GM12878 (cell line): ENCODE results near the gene TTC32.

Source experiments
- CHD2 ChIP-seq: IDR thresholded peaks from 2 replicates; pipeline ENCODE4 v1.6.1; 2011; ENCODE audit warnings: low read depth, low read length, improper control_type of control experiment, borderline replicate concordance
- EP300 ChIP-seq, 2 experiments: fragments of 150-350 bp in 1 of 2; IDR thresholded peaks; 2 replicates each; pipeline ENCODE4 v1.6.1; 2011 to 2012; ENCODE audit warnings: low read depth in 2 of 2, low read length in 2 of 2, borderline replicate concordance in 1 of 2, improper control_type of control experiment in 1 of 2, inconsistent platforms in 1 of 2; ENCODE audit not compliant: control insufficient read depth in 1 of 2
- HCFC1 ChIP-seq: fragments of 150-350 bp; IDR thresholded peaks from 2 replicates; pipeline ENCODE4 v1.6.1; 2014; ENCODE audit warnings: low read length
- NBN ChIP-seq: fragments of 450-650 bp; IDR thresholded peaks from 2 replicates; pipeline ENCODE4 v1.6.1; 2016
- NRF1 ChIP-seq: conservative IDR thresholded peaks from 2 replicates; pipeline ENCODE4 v1.6.1; 2011; ENCODE audit warnings: mild to moderate bottlenecking, low read depth, low read length, improper control_type of control experiment
- RAD21 ChIP-seq: IDR thresholded peaks from 2 replicates; pipeline ENCODE4 v1.6.1; 2011; ENCODE audit warnings: mild to moderate bottlenecking, low read depth, low read length, moderate library complexity; ENCODE audit not compliant: insufficient read depth
- SIN3A ChIP-seq: IDR thresholded peaks from 2 replicates; pipeline ENCODE4 v1.6.1; 2012; ENCODE audit warnings: low read depth, low read length, improper control_type of control experiment
- SREBF2 ChIP-seq: IDR thresholded peaks from 2 replicates; pipeline ENCODE4 v1.6.1; 2012; ENCODE audit warnings: mild to moderate bottlenecking, low read length
- STAT3 ChIP-seq: IDR thresholded peaks from 2 replicates; pipeline ENCODE4 v1.6.1; 2011; ENCODE audit warnings: low read depth, low read length, improper control_type of control experiment
- TF ChIP-seq, protein P1 (sequence below): fragments of 450-650 bp; IDR thresholded peaks from 2 replicates; pipeline ENCODE4 v1.6.1; 2016; ENCODE audit warnings: mild to moderate bottlenecking, moderate library complexity, borderline replicate concordance
- TF ChIP-seq, protein P2 (sequence below), 3 experiments: IDR thresholded peaks in 2 of 3; conservative IDR thresholded peaks in 1 of 3; 2 replicates each; pipeline ENCODE4 v1.5.1; 2011; ENCODE audit warnings: low read depth in 3 of 3, low read length in 3 of 3, mild to moderate bottlenecking in 3 of 3, control low read depth in 2 of 3, moderate library complexity in 2 of 3, inconsistent platforms in 1 of 3, mixed read lengths in 1 of 3; ENCODE audit not compliant: control insufficient read depth in 2 of 3, insufficient read depth in 1 of 3; ENCODE audit errors: extremely low read depth in 1 of 3
- TF ChIP-seq, protein P3 (sequence below): fragments of 450-650 bp; IDR thresholded peaks from 2 replicates; pipeline ENCODE4 v1.6.1; 2018; ENCODE audit warnings: mild to moderate bottlenecking, low read depth, moderate library complexity; ENCODE audit not compliant: partially characterized antibody
- TF ChIP-seq, protein P4 (sequence below): IDR thresholded peaks from 2 replicates; pipeline ENCODE4 v1.6.1; 2012; ENCODE audit warnings: low read depth, low read length, improper control_type of control experiment
- TF ChIP-seq, protein P5 (sequence below): IDR thresholded peaks from 2 replicates; pipeline ENCODE4 v1.6.1; 2012; ENCODE audit warnings: mild to moderate bottlenecking, low read depth, low read length

DNA sequence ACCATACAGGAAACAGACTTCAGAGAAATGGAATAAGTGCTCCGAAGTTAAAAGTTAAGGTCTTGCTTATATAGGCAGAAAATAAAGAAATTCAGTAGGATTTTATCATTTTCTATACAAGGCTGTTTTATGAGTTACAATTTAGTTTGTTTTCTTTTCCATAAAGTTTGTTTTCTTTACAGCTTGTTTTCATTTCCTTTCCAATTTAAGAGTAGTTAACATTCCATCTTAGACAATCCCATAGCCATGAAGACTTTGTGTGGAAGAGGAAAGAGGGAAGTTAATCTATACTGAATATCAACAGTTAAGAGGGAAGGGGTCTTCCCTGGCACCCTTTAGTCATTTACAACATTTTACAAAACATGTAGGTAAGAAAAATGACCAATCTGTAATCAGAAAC lies 26.5 kb downstream of the TTC32 start:
- TF ChIP-seq CHD2 (no peak), NBN (no peak), EP300 (IDR thresholded peaks at IDR 0.05; ENCODE audit: borderline replicate concordance in 1 of 2, control insufficient read depth in 1 of 2, low read depth in 2 of 2, low read length in 2 of 2) (no peak), HCFC1 (no peak), NRF1 (no peak), SREBF2 (no peak), RAD21 (no peak), SIN3A (no peak), STAT3 (no peak)
- TF ChIP-seq, protein P1, sequence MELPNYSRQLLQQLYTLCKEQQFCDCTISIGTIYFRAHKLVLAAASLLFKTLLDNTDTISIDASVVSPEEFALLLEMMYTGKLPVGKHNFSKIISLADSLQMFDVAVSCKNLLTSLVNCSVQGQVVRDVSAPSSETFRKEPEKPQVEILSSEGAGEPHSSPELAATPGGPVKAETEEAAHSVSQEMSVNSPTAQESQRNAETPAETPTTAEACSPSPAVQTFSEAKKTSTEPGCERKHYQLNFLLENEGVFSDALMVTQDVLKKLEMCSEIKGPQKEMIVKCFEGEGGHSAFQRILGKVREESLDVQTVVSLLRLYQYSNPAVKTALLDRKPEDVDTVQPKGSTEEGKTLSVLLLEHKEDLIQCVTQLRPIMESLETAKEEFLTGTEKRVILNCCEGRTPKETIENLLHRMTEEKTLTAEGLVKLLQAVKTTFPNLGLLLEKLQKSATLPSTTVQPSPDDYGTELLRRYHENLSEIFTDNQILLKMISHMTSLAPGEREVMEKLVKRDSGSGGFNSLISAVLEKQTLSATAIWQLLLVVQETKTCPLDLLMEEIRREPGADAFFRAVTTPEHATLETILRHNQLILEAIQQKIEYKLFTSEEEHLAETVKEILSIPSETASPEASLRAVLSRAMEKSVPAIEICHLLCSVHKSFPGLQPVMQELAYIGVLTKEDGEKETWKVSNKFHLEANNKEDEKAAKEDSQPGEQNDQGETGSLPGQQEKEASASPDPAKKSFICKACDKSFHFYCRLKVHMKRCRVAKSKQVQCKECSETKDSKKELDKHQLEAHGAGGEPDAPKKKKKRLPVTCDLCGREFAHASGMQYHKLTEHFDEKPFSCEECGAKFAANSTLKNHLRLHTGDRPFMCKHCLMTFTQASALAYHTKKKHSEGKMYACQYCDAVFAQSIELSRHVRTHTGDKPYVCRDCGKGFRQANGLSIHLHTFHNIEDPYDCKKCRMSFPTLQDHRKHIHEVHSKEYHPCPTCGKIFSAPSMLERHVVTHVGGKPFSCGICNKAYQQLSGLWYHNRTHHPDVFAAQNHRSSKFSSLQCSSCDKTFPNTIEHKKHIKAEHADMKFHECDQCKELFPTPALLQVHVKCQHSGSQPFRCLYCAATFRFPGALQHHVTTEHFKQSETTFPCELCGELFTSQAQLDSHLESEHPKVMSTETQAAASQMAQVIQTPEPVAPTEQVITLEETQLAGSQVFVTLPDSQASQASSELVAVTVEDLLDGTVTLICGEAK: no peak
- TF ChIP-seq, protein P2, sequence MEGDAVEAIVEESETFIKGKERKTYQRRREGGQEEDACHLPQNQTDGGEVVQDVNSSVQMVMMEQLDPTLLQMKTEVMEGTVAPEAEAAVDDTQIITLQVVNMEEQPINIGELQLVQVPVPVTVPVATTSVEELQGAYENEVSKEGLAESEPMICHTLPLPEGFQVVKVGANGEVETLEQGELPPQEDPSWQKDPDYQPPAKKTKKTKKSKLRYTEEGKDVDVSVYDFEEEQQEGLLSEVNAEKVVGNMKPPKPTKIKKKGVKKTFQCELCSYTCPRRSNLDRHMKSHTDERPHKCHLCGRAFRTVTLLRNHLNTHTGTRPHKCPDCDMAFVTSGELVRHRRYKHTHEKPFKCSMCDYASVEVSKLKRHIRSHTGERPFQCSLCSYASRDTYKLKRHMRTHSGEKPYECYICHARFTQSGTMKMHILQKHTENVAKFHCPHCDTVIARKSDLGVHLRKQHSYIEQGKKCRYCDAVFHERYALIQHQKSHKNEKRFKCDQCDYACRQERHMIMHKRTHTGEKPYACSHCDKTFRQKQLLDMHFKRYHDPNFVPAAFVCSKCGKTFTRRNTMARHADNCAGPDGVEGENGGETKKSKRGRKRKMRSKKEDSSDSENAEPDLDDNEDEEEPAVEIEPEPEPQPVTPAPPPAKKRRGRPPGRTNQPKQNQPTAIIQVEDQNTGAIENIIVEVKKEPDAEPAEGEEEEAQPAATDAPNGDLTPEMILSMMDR (IDR thresholded peaks at IDR 0.05 in 2 of 3, conservative IDR thresholded peaks at IDR 0.05 in 1 of 3; ENCODE audit: control insufficient read depth in 2 of 3, extremely low read depth in 1 of 3, insufficient read depth in 1 of 3, low read depth in 3 of 3, low read length in 3 of 3): no peak
- TF ChIP-seq, protein P3, sequence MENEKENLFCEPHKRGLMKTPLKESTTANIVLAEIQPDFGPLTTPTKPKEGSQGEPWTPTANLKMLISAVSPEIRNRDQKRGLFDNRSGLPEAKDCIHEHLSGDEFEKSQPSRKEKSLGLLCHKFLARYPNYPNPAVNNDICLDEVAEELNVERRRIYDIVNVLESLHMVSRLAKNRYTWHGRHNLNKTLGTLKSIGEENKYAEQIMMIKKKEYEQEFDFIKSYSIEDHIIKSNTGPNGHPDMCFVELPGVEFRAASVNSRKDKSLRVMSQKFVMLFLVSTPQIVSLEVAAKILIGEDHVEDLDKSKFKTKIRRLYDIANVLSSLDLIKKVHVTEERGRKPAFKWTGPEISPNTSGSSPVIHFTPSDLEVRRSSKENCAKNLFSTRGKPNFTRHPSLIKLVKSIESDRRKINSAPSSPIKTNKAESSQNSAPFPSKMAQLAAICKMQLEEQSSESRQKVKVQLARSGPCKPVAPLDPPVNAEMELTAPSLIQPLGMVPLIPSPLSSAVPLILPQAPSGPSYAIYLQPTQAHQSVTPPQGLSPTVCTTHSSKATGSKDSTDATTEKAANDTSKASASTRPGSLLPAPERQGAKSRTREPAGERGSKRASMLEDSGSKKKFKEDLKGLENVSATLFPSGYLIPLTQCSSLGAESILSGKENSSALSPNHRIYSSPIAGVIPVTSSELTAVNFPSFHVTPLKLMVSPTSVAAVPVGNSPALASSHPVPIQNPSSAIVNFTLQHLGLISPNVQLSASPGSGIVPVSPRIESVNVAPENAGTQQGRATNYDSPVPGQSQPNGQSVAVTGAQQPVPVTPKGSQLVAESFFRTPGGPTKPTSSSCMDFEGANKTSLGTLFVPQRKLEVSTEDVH: no peak
- TF ChIP-seq, protein P4, sequence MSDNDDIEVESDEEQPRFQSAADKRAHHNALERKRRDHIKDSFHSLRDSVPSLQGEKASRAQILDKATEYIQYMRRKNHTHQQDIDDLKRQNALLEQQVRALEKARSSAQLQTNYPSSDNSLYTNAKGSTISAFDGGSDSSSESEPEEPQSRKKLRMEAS: no peak
- TF ChIP-seq, protein P5, sequence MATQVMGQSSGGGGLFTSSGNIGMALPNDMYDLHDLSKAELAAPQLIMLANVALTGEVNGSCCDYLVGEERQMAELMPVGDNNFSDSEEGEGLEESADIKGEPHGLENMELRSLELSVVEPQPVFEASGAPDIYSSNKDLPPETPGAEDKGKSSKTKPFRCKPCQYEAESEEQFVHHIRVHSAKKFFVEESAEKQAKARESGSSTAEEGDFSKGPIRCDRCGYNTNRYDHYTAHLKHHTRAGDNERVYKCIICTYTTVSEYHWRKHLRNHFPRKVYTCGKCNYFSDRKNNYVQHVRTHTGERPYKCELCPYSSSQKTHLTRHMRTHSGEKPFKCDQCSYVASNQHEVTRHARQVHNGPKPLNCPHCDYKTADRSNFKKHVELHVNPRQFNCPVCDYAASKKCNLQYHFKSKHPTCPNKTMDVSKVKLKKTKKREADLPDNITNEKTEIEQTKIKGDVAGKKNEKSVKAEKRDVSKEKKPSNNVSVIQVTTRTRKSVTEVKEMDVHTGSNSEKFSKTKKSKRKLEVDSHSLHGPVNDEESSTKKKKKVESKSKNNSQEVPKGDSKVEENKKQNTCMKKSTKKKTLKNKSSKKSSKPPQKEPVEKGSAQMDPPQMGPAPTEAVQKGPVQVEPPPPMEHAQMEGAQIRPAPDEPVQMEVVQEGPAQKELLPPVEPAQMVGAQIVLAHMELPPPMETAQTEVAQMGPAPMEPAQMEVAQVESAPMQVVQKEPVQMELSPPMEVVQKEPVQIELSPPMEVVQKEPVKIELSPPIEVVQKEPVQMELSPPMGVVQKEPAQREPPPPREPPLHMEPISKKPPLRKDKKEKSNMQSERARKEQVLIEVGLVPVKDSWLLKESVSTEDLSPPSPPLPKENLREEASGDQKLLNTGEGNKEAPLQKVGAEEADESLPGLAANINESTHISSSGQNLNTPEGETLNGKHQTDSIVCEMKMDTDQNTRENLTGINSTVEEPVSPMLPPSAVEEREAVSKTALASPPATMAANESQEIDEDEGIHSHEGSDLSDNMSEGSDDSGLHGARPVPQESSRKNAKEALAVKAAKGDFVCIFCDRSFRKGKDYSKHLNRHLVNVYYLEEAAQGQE: no peak
